Fibroblast of gingiva (primary cell): Measurements from ENCODE around the gene SLC35E3.
A peak's percentile ranks its signal among the peaks of the same experiment; 100 is the strongest.
"Not testable (repeated sequence)": the region's sequence is repeated elsewhere in the genome, so short reads cannot be mapped to it uniquely, and the experiment has no call there.

ENCODE experiments used
- DNase-seq: peaks from one replicate; pipeline ENCODE4 v3.0.0-alpha.2; 2011; ENCODE audit warnings: low read depth

The SLC35E3 gene

GRCh38 chr12:68796399-68796798 is 50.4 kb downstream of the SLC35E3 start:
- no peak for DNase-seq

- no peak for DNase-seq
Measured at GRCh38 chr12:68798882-68799234, 52.9 kb downstream of the SLC35E3 start.

GRCh38 chr12:68800294-68800693 is 54.3 kb downstream of the SLC35E3 start:
- no peak for DNase-seq

GRCh38 chr12:68801124-68801523 is 55.1 kb downstream of the SLC35E3 start:
- not testable (repeated sequence) for DNase-seq

GRCh38 chr12:68802372-68802745 is 56.4 kb downstream of the SLC35E3 start:
- not testable (repeated sequence) for DNase-seq

GRCh38 chr12:68802911-68803651 is 57.1 kb downstream of the SLC35E3 start:
- peak; percentile 94 for DNase-seq

GRCh38 chr12:68803948-68804656 is 58.1 kb downstream of the SLC35E3 start:
- DNase-seq = no peak

- no peak for DNase-seq
Measured at GRCh38 chr12:68804657-68805591, 58.9 kb downstream of the SLC35E3 start.

- DNase-seq = no peak
Measured at GRCh38 chr12:68805592-68806120, 59.7 kb downstream of the SLC35E3 start.

GRCh38 chr12:68806488-68807237 is 60.7 kb downstream of the SLC35E3 start:
- no peak for DNase-seq

GRCh38 chr12:68807274-68807575 is 61.2 kb downstream of the SLC35E3 start:
- not testable (repeated sequence) for DNase-seq

- DNase-seq = peak; percentile 95
Measured at GRCh38 chr12:68807576-68808387, 61.8 kb downstream of the SLC35E3 start, which contains the start of gene MDM2. Gene MDM2 (plus strand): TSS chr12:68808177. CDS start chr12:68808478, 301 bp downstream.

GRCh38 chr12:68808388-68809189 is 62.6 kb downstream of the SLC35E3 start:
- peak; percentile 94 for DNase-seq

GRCh38 chr12:68809190-68810026 is 63.4 kb downstream of the SLC35E3 start:
- peak; percentile 28 for DNase-seq

GRCh38 chr12:68810027-68810389 is 64.0 kb downstream of the SLC35E3 start:
- not testable (repeated sequence) for DNase-seq

GRCh38 chr12:68811573-68811972 is 65.6 kb downstream of the SLC35E3 start:
- DNase-seq = not testable (repeated sequence)

GRCh38 chr12:68812553-68813241 is 66.7 kb downstream of the SLC35E3 start:
- no peak for DNase-seq

- no peak for DNase-seq
Measured at GRCh38 chr12:68813242-68813593, 67.2 kb downstream of the SLC35E3 start.
